Stimulated activated effector memory CD8-positive, alpha-beta T cell treated with anti-CD3 and anti-CD28 coated beads, Interleukin-12 subunit alpha, Interleukin-12 subunit beta, amount 100 ng/mL, for 72 hours (primary cell): Measurements from ENCODE around the gene TPO.
"Not testable (repeated sequence)": the region's sequence is repeated elsewhere in the genome, so short reads cannot be mapped to it uniquely, and the experiment has no call there.

Experiments used
- ATAC-seq: fragments of 150-1000 bp; cut with Tn5 transposase; 2 replicates; pipeline ENCODE4 v1.10.0; 2021
- DNase-seq, 2 donors: peaks; one replicate each; pipeline ENCODE4 v3.0.0; 2021 to 2022; ENCODE audit warnings: low spot score in 2 of 2
- H3K27ac Mint-ChIP-seq: one replicate; pipeline ENCODE4 v1.8.0; 2022; ENCODE audit warnings: mild to moderate bottlenecking, mixed read lengths
- H3K36me3 Mint-ChIP-seq: one replicate; pipeline ENCODE4 v1.8.0; 2022; ENCODE audit warnings: mild to moderate bottlenecking, mixed read lengths
- H3K4me1 Mint-ChIP-seq: one replicate; pipeline ENCODE4 v1.8.0; 2022; ENCODE audit warnings: mixed read lengths
- H3K4me3 Mint-ChIP-seq: one replicate; pipeline ENCODE4 v1.8.0; 2022; ENCODE audit warnings: mild to moderate bottlenecking, mixed read lengths
- H3K9me3 Mint-ChIP-seq: one replicate; pipeline ENCODE4 v1.8.0; 2022; ENCODE audit warnings: mixed read lengths

TPO gene

DNA sequence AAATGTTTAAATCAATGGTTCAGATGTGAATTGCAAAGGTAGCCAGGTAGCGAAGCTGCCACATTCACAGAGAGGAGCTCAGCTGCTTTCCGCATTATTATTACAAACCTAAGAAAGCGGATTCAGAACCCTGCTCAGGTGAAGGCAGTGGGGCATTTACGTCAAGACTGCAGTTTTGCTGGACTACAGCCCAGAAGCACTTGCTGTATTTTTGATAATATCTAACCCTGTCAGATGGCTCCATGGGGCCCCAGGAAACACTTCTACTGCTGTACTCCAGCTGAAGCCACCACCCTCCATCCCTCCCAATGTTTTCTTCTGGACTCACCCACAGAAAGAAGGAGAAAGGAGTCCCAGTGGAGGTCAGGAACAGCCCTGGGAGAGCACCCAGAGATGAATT, 96.9 kb downstream of the TPO start:
- Mint-ChIP-seq H3K4me1 (peaks cover 14% of the 10 kb centered on the region), H3K27ac (no peak overlapping the region), H3K4me3 (no peak overlapping the region), H3K36me3 (no peaks in the 10 kb centered on the region), H3K9me3 (no peaks in the 10 kb centered on the region)
- no peak for ATAC-seq
- DNase-seq: no peak

DNA sequence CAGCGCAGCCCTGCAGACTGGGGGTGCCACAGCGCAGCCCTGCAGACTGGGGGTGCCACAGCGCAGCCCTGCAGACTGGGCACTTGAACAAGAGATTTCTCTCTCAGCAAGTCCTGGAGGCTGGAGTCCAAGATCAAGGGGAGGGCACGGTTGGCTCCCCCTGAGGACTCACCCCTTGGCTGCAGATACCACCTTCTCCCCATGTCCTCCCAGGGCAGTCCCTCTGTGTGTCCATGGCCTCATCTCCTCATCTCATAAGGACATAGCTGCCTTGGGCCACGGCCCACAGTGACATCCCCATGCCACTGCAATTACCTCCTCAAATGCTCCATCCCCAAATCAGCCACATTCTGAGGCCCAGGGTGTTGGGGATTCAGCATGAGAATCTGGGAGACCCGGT, 98.2 kb downstream of the TPO start:
- no peak overlapping the region for H3K4me3 Mint-ChIP-seq
- H3K27ac Mint-ChIP-seq: no peak overlapping the region
- no peaks in the 10 kb centered on the region for H3K9me3 Mint-ChIP-seq
- H3K36me3 Mint-ChIP-seq: no peaks in the 10 kb centered on the region
- DNase-seq (no peak), ATAC-seq (no peak)
- H3K4me1 Mint-ChIP-seq: peaks cover 14% of the 10 kb centered on the region

DNA sequence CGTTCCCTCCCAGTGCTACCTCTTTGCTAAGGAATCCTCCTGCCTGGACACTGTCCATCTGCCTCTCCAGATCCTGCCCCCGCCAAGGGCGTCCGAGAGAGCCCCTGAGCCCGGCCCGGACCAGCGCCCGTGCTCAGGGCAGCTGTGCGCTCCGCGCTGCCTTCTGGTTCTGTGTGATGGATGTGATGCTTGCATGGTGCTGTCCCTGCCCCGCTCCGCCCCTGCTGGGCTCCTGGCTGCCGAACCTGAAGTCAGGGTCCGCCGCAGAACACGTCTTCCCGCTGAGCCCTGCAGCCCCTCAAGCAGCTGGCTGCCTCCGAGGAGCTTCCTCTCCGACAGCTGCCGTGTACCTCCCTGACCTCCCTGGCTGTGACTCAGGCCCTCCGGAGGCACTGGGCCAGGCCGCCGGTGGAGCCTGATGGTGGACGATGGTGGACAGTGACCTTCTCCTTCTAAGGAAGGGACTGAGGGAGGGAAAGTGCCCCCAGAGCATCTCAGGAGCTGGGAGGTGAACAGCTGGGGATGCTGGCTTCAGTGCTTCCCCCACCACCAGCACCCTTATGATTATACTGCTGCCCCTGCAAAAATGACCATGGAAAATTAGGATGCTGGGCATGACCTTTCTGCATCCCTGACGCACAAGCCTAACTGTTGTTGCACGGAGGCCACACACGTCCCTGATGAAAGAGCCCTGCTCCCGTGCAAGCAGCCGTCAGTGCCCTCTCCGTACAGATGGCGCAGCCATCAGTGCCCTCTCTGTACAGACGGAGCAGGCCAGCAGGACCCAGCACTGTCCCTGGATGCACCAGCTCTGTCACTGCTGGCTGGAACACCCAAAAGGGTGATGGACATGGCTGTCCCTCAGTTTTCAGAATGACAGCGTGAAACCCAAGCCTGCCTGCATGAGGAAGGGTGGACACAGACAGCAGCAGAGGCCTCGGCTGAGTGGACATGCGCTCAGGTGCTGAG, 99.3 kb downstream of the TPO start:
- no peak for DNase-seq
- H3K9me3 Mint-ChIP-seq: no peaks in the 10 kb centered on the region

DNA sequence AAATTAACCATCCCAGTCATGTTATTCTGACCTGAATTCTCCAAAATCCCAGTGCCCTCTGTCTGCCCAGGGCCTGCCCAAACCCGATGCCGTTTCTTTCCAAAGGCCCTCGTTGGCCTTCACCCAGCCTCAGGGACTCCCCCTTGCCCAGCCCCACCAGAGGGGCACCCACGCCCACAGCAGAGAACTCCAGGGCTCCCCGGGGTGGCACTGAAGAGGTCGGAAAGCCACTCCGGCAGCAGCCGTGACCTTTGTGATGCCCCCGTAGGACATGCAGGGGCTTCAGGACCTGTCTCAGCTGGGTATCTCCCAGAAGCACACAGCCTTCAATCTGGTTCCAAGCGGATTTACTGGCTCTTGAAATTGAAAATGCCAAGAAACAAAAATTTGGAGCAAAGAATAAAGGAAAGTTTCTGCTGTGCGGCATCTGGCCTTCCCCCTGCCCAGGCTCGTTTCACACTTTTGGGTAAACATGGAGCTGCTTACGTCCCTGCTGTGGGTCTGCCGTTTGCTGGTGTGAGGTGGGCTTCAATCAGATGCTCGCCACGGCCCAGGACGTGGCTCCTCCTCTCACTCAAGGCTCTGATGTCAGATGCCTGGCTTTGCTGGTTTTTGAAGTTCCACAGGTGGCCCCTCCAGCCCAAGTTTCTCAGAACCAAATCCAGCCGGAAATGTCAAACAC, 101.3 kb downstream of the TPO start:
- H3K4me3 Mint-ChIP-seq: no peak overlapping the region
- H3K36me3 Mint-ChIP-seq: no peaks in the 10 kb centered on the region
- no peak overlapping the region for H3K27ac Mint-ChIP-seq
- DNase-seq: no peak
- no peaks in the 10 kb centered on the region for H3K9me3 Mint-ChIP-seq
- H3K4me1 Mint-ChIP-seq: peaks cover 12% of the 10 kb centered on the region
- ATAC-seq: no peak

More for the DNA sequence above, 99.3 kb downstream of the TPO start:
- no peaks in the 10 kb centered on the region for H3K36me3 Mint-ChIP-seq
- H3K27ac Mint-ChIP-seq: no peak overlapping the region
- H3K4me3 Mint-ChIP-seq: no peak overlapping the region
- peaks cover 14% of the 10 kb centered on the region for H3K4me1 Mint-ChIP-seq
- ATAC-seq: no peak

DNA sequence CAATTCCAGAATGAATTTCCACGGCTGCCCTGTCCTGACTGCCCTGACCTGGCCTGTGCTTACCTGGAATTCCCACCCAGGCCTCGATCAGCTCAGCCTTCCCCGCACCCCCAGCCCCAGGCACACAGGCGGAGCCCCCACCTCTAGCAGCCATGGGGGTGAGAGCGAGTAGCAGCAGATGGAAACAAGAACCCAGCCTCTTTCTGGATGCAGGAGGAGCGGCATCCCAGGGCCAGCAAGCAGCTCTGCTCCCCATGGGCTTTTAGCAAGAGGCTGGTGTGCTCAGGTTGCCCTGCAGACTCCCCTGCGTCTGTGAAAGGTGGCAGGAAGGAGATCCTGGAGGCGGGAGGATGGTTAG, 101.8 kb downstream of the TPO start:
- H3K27ac Mint-ChIP-seq: no peak overlapping the region
- no peaks in the 10 kb centered on the region for H3K36me3 Mint-ChIP-seq
- H3K9me3 Mint-ChIP-seq: no peaks in the 10 kb centered on the region
- H3K4me1 Mint-ChIP-seq: peaks cover 7% of the 10 kb centered on the region
- ATAC-seq (no peak), DNase-seq (no peak)
- no peak overlapping the region for H3K4me3 Mint-ChIP-seq

DNA sequence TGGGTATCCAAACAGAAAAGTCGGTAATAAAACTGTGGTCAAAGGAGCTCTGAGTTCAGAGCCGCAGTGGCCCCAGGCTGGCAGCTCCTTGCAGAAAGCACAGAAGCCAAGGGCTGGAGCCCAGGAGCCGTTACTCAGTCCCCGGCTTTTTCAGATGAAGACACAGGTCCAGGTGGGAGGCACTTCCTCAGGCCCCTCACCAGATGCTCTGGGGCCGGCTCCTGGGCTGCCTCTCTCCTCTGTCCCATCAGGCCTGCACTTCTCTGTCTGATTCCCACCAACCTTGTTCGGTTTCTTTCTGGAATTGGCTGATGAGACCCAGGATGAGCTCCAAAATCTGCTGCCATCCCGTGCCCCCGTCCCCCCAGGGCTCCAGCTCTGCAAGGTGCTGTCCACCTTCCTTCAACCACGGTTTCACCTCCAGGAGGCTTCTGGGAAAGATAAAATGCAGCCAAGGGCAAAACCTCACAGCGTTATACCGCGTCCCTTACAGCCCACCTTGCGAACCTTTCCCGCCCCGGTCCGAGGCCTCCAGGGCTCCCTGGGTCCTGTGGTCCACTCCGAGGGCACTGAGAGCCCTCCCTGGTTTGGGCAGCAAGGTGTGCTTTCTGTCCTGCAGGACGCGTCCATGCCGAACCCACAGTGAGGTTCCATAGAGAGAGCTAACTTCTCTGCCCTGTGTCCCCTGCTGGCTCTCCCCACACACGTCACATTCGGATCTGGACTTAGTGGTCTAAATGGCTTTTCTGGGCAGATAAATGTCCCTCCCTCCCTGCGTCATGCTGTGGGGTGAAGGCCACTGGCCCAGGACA, 102.9 kb downstream of the TPO start:
- H3K4me3 Mint-ChIP-seq: no peak overlapping the region
- ATAC-seq (no peak), DNase-seq (no peak)
- H3K36me3 Mint-ChIP-seq: no peaks in the 10 kb centered on the region
- no peak overlapping the region for H3K27ac Mint-ChIP-seq
- peaks cover 6% of the 10 kb centered on the region for H3K4me1 Mint-ChIP-seq
- no peaks in the 10 kb centered on the region for H3K9me3 Mint-ChIP-seq

DNA sequence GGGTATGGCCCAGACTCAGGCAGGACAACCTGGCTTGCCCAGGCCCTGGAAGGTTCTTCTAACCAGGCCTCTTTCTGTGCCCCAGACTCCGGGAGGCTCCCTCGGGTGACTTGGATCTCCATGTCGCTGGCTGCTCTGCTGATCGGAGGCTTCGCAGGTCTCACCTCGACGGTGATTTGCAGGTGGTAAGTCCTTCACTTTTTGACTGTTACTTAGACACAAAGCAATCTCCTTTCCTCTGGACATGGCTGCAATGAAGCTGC, 103.5 kb downstream of the TPO start:
- ATAC-seq (no peak), DNase-seq (no peak)
- no peaks in the 10 kb centered on the region for H3K36me3 Mint-ChIP-seq
- H3K4me1 Mint-ChIP-seq: peaks cover 6% of the 10 kb centered on the region
- no peak overlapping the region for H3K4me3 Mint-ChIP-seq
- no peak overlapping the region for H3K27ac Mint-ChIP-seq
- no peaks in the 10 kb centered on the region for H3K9me3 Mint-ChIP-seq

DNA sequence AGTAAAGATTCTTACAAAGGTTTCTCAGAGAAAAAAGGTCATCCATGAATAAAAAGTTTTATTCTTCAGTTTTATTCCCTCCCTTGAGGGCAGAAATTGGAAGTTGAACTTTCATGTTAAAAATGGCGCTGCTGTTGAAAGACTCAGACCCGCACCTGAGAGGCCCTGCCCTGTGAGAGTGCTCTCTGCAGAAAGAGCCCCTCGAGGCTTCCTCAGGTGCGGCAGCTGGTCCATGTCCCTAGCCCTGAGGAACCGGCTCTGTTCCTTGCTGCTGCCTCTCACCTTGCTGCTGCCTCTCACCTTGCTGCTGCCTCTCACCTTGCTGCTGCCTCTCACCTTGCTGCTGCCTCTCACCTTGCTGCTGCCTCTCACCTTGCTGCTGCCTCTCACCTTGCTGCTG, 104.0 kb downstream of the TPO start:
- H3K9me3 Mint-ChIP-seq, H3K36me3 Mint-ChIP-seq, ATAC-seq, H3K4me1 Mint-ChIP-seq, DNase-seq, H3K4me3 Mint-ChIP-seq, H3K27ac Mint-ChIP-seq: not testable (repeated sequence)

DNA sequence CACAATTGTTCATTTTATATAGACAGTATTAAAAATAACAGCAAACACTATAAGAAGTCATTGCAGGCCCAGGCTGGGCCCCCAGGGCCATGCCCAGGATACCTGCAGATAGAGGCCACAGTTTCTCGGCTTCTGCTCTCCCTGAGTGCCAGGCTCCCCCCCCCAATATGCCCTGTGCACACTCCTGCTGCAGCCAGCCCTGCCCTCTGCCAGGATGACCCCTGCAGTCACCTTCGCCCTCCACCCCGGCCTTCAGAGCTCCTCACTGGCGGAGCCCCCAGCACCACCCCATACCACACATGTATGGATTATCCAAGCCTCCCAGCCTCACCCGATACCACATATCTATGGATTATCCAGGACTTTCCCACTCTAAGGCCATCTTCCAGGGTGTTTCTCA, 104.5 kb downstream of the TPO start:
- Mint-ChIP-seq H3K4me1 (peaks cover 6% of the 10 kb centered on the region), H3K9me3 (no peaks in the 10 kb centered on the region), H3K4me3 (no peak overlapping the region), H3K36me3 (no peaks in the 10 kb centered on the region), H3K27ac (no peak overlapping the region)
- DNase-seq (no peak), ATAC-seq (no peak)

DNA sequence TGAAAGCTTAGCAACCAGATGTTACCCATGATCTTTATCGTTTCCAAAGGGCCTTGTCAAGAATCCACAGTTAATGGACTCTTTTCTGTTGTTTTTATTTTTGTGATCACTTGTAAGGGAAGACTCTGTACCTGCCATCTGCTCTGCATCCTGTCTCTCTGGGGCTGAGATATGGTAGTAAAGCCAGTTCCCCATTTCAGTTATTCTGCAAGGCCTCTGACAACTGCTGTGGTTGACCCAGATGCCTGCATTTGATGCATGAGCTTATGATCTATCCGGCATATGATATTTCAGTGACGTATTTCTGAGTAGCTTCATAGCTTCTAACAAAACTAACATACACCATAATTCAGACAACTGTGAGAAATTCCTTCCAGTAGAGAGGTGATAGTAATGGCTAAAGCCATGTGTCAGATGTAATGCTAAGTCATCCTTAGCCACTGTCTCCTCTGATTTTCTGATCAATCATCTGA, 105.1 kb downstream of the TPO start:
- no peak for DNase-seq
- peaks cover 6% of the 10 kb centered on the region for H3K4me1 Mint-ChIP-seq
- H3K9me3 Mint-ChIP-seq: no peaks in the 10 kb centered on the region
- H3K4me3 Mint-ChIP-seq: no peak overlapping the region
- no peak overlapping the region for H3K27ac Mint-ChIP-seq
- peak; percentile 48 for ATAC-seq
- no peaks in the 10 kb centered on the region for H3K36me3 Mint-ChIP-seq

DNA sequence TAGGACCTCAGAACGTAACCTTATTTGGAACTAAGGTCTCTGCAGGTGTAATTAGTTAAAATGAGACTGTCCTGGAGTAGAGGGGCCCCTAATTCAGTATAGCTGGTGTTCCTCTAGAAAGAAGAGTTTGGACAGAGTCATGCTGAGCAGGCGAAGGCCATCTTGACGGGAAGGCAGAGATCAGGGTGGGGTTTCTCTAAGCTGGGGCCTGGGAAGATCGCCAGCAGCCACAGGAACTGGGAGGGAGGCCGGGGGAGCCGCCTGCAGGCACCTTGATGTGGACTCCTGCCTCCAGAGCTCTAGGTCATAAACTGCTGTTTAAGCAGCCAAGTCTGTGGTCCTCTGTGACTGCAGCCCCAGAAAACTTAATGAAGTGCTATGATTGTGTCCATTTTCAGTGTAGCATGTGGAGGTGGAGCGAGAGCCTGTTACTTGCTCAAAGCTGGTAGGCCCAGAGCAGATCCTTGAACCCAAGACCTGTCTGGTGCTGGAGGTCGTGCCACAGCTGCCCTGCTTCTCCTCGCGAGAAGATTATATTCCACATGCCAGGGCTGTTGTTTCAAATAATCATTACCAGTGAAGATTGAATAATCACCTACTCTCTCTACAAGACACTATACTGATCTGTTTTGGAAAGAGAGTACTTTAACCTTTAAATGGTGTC, 105.7 kb downstream of the TPO start:
- peaks cover 6% of the 10 kb centered on the region for H3K4me1 Mint-ChIP-seq
- H3K36me3 Mint-ChIP-seq: no peaks in the 10 kb centered on the region
- no peaks in the 10 kb centered on the region for H3K9me3 Mint-ChIP-seq
- no peak overlapping the region for H3K27ac Mint-ChIP-seq
- DNase-seq (no peak), ATAC-seq (no peak)
- no peak overlapping the region for H3K4me3 Mint-ChIP-seq

DNA sequence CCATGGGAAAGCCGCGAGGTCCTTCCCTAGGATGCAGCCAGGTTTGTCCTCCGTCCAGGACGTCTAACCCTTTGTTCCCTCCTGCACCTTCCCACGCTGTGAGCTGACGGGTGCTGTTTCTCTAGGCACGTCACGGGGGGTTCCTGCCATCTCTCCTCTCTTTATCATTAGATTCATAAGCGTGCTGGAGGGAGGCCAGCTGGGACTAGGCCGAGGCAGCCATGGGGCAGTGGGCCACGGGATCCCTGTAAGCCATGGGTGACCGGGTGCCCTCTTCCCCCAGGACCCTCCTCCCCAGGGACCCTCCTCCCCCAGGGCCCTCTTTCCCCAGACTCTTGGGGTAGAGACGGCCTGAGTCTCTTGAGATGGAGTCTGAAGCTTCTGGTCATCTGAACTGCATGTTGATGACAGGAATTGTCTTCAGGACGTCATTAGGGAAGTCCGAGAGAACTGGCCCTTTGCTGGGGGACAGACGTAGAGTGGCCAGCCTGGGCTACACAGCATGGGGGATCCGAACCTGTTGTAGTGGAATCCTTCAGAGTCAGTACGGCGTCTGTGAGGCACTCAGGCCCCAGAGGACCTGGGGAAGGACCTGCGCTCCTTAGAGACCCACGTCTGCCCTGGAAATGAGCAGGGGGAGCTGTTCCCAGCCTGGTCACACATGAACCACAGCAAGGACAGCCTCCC, 108.1 kb downstream of the TPO start:
- no peaks in the 10 kb centered on the region for H3K36me3 Mint-ChIP-seq
- peaks cover 6% of the 10 kb centered on the region for H3K4me1 Mint-ChIP-seq
- no peak overlapping the region for H3K27ac Mint-ChIP-seq
- DNase-seq (no peak), ATAC-seq (peak; percentile 11)
- no peaks in the 10 kb centered on the region for H3K9me3 Mint-ChIP-seq
- H3K4me3 Mint-ChIP-seq: no peak overlapping the region

DNA sequence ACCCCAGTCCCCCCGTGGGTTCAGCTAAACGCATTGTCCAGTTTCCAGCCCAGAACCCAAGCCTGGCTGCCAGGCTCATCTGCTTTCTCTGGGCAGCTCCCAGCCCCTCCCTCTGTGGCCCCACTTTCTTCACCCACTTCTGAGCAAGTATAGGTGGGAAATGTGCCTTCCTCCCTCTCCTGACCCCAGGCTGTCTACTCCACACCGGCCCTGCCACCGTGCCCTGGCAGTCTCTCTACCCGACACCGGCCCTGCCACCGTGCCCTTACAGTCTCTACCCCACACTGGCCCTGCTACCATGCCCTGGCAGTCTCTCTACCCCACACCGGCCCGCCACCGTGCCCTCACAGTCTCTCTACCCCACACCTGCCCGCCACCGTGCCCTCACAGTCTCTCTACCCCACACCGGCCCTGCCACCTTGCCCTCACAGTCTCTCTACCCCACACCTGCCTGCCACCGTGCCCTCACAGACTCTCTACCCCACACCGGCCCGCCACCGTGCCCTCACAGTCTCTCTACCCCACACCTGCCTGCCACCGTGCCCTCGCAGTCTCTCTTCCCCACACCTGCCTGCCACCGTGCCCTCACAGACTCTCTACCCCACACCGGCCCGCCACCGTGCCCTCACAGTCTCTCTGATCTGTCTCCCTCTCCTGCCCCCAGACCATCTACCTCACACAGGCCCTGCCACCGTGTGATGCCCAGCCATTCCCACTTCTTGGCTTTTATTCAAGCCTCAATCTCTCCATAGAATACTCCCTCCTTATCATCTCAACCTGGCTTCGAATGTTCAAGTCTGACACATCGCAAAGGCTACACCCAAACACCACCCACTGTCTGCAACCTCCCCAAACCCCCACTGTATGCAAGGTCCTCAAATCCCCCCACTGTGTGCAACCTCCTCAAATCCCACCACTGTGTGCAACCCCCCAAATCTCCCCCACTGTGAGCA, 108.9 kb downstream of the TPO start:
- Mint-ChIP-seq H3K4me1 (peaks cover 6% of the 10 kb centered on the region), H3K9me3 (no peaks in the 10 kb centered on the region), H3K36me3 (no peaks in the 10 kb centered on the region), H3K27ac (no peak overlapping the region), H3K4me3 (no peak overlapping the region)
- DNase-seq (no peak), ATAC-seq (no peak)
